ENCODE results near the gene COPB1. TPM values are rescaled to one million over a fixed set of nuclear protein-coding genes. Genes with fewer than 3 reads are reported as not detected.

Gene COPB1
- total and polyA plus RNA-seq, 2 of the 8 experiments (the other 6 are each of a cell fraction or from before 2014, with no cell fraction given), result 28.7 to 72.1 TPM

DNA sequence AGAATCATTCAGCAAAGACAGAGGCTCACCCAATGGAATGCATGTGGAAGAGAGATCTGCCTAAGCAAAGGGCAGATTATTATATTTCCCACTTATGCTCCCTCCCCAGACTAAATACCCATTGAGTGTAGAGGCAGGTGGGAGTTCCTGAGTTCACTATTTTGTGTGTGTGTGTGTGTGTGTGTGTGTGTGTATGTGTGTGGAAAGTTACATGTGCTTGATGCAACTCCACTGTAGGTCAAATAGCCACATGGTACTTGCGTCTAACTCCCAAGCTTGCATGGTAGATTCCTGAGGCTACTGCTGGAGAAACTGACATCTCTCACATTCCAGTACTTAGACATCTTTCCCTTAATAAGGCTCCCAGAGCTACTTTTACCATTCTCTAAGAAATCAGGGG, 3.4 kb upstream of the COPB1 start:
- FAIRE-seq (no peak), DNase-seq (ENCODE audit: low read depth in 1 of 2, low spot score in 2 of 2) (no peak)
- H2BK5ac ChIP-seq (ENCODE audit: low read depth, low read length), result no peak overlapping the region
- WGBS, 2 experiments (ENCODE audit: extremely low coverage in 1 of 2, insufficient coverage in 1 of 2, insufficient read length in 1 of 2, insufficient replicate concordance in 2 of 2, low coverage in 1 of 2, low lambda C conversion rate in 2 of 2, missing lambda C conversion rate in 1 of 2), result 93% methylated on average over 1 of the region's 1 CpG; no CpG with 5 or more reads in 1 of the 2 experiments
- ChIA-PET CTCF (ENCODE audit: partially characterized antibody) (interaction anchor here (0.6 to 1.2 kb wide), 3 partner anchors 13 to 404 kb away, joined by 3 to 5 read pairs (median 3); no protein-coding TSS in a partner anchor), POLR2A (ENCODE audit: partially characterized antibody) (interaction anchor here (0.7 to 1.6 kb wide), 3 partner anchors 13 to 19 kb away, joined by 3 to 4 read pairs (median 4); partner anchors contain the start of gene PSMA1)
- no peaks in the 10 kb centered on the region; a peak in 1 of 7 replicates for H3K4me1 ChIP-seq (replicated peaks in 1 of 4; ENCODE audit: control insufficient read depth in 3 of 4, insufficient read depth in 4 of 4, low read length in 3 of 4)
- no peaks in the 10 kb centered on the region for H3K79me1 ChIP-seq (ENCODE audit: low read depth, low read length)
- no peak overlapping the region for H3K4ac ChIP-seq (replicated peaks; ENCODE audit: insufficient read length, low read depth, low read length)
- H3K27me3 ChIP-seq (replicated peaks in 1 of 4; ENCODE audit: control insufficient read depth in 3 of 4, extremely low read depth in 1 of 4, insufficient read depth in 3 of 4, low read length in 3 of 4), result no peaks in the 10 kb centered on the region
- H2AK5ac ChIP-seq (ENCODE audit: low read depth, low read length), result no peak overlapping the region
- H4K91ac ChIP-seq (replicated peaks; ENCODE audit: insufficient read length, low read length), result no peak overlapping the region
- H3K36me3 ChIP-seq (ENCODE audit: control insufficient read depth in 2 of 4, insufficient read depth in 4 of 4, low read length in 3 of 4), result peaks cover 4 to 42% (median 25%) of the 10 kb centered on the region in 4 experiments
- H3K23ac ChIP-seq (ENCODE audit: insufficient read length), result no peak overlapping the region
- H2BK12ac ChIP-seq (ENCODE audit: low read depth, low read length), result no peak overlapping the region
- no peak overlapping the region for H4K5ac ChIP-seq (ENCODE audit: insufficient read length, low read depth, low read length)
- H3K4me2 ChIP-seq (ENCODE audit: insufficient read depth in 1 of 2, low read depth in 2 of 2, low read length in 2 of 2), result no peak overlapping the region
- H3K79me2 ChIP-seq (ENCODE audit: control insufficient read depth in 1 of 2, insufficient read depth in 2 of 2, low read length in 2 of 2), result peaks cover 0 to 12% of the 10 kb centered on the region in 2 experiments; a peak in 3 of 4 replicates
- H3K9ac ChIP-seq (replicated peaks in 1 of 4; ENCODE audit: extremely low read depth in 1 of 4, low read depth in 3 of 4, low read length in 3 of 4), result no peak overlapping the region
- no peak overlapping the region for H2BK20ac ChIP-seq (ENCODE audit: low read length)
- no peak overlapping the region for H2AFZ ChIP-seq (ENCODE audit: low read length)
- H3K27ac ChIP-seq (ENCODE audit: low read depth, low read length), result no peak overlapping the region
- H3K18ac ChIP-seq (ENCODE audit: extremely low read depth, low read length), result no peak overlapping the region
- H4K20me1 ChIP-seq (replicated peaks in 1 of 2; ENCODE audit: control insufficient read depth in 1 of 2, insufficient read depth in 2 of 2, low read length in 2 of 2), result peaks cover 0 to 3% of the 10 kb centered on the region in 2 experiments
- H3K23me2 ChIP-seq (ENCODE audit: low read depth, low read length), result peaks cover 3% of the 10 kb centered on the region; the same call in 1 of the 2 replicates
- no peak overlapping the region for H2BK120ac ChIP-seq (replicated peaks; ENCODE audit: low read depth, low read length)
- no peak overlapping the region for H2BK15ac ChIP-seq (ENCODE audit: low read length)
- no peak overlapping the region for H4K8ac ChIP-seq (ENCODE audit: extremely low read depth, insufficient read depth, low read length)
- no peak overlapping the region for H3K56ac ChIP-seq (replicated peaks; ENCODE audit: insufficient read length, low read depth, low read length)
- H3K4me3 ChIP-seq (ENCODE audit: extremely low read depth in 1 of 4, insufficient read depth in 2 of 4, low read depth in 3 of 4, low read length in 4 of 4), result no peak overlapping the region
- no peaks in the 10 kb centered on the region for H3K9me3 ChIP-seq (ENCODE audit: insufficient read depth in 2 of 2, low read depth in 1 of 2, low read length in 1 of 2)
- no peak overlapping the region for H3K14ac ChIP-seq (ENCODE audit: insufficient read length)
- TF ChIP-seq BCL11A (IDR thresholded peaks at IDR 0.05; ENCODE audit: low read depth in 2 of 2, low read length in 2 of 2), result no peak
- TF ChIP-seq SP1 (IDR thresholded peaks at IDR 0.05; ENCODE audit: low read depth, low read length), result no peak
- no peak for TF ChIP-seq GTF2F1 (IDR thresholded peaks at IDR 0.05; ENCODE audit: borderline replicate concordance, low read depth, low read length)
- TF ChIP-seq HDAC6 (IDR thresholded peaks at IDR 0.05; ENCODE audit: low read depth, low read length), result no peak
- no peak for TF ChIP-seq HDAC2 (IDR thresholded peaks at IDR 0.05; ENCODE audit: borderline replicate concordance in 1 of 2, low read depth in 2 of 2, low read length in 2 of 2)
- no peak for TF ChIP-seq TBP (IDR thresholded peaks at IDR 0.05; ENCODE audit: low read depth, low read length)
- no peak for TF ChIP-seq RBBP5 (IDR thresholded peaks at IDR 0.05; ENCODE audit: borderline replicate concordance, low read depth, low read length)
- TF ChIP-seq CEBPB (IDR thresholded peaks at IDR 0.05; ENCODE audit: low read depth, low read length), result no peak
- no peak for TF ChIP-seq FOSL1 (IDR thresholded peaks at IDR 0.05; ENCODE audit: insufficient read depth, low read depth, low read length)
- no peak for TF ChIP-seq E2F6 (IDR thresholded peaks at IDR 0.05)
- no peak for TF ChIP-seq TCF12 (IDR thresholded peaks at IDR 0.05; ENCODE audit: low read depth, low read length)
- no peak for TF ChIP-seq JUN (IDR thresholded peaks at IDR 0.05; ENCODE audit: low read depth, low read length)
- no peak for TF ChIP-seq RAD21 (IDR thresholded peaks at IDR 0.05 in 1 of 2, conservative IDR thresholded peaks at IDR 0.05 in 1 of 2; ENCODE audit: low read depth in 2 of 2, low read length in 2 of 2)
- TF ChIP-seq SIRT6 (IDR thresholded peaks at IDR 0.05; ENCODE audit: low read length), result no peak

Data from H1 (cell line).